Mesothelial cell of epicardium (in vitro differentiated cells): ENCODE data around the gene RPL14. TPM values are rescaled to one million over a fixed set of nuclear protein-coding genes. Genes with fewer than 3 reads are reported as not detected.

Source experiments
- DNase-seq, 2 experiments: peaks; one replicate each; pipeline ENCODE4 v3.0.0; 2021; ENCODE audit warnings: low spot score in 2 of 2; ENCODE audit not compliant: unreplicated experiment in 2 of 2
- H3K27ac Mint-ChIP-seq: 2 replicates; pipeline ENCODE4 v1.8.0; 2021; ENCODE audit warnings: mixed read lengths
- H3K27me3 Mint-ChIP-seq: 2 replicates; pipeline ENCODE4 v1.8.0; 2021; ENCODE audit warnings: low read depth, mixed read lengths
- H3K36me3 Mint-ChIP-seq: 2 replicates; pipeline ENCODE4 v1.8.0; 2021; ENCODE audit warnings: mixed read lengths
- H3K4me1 Mint-ChIP-seq: 2 replicates; pipeline ENCODE4 v1.8.0; 2021; ENCODE audit warnings: mixed read lengths
- H3K4me3 Mint-ChIP-seq: 2 replicates; pipeline ENCODE4 v1.8.0; 2021; ENCODE audit warnings: mild to moderate bottlenecking, moderate library complexity, mixed read lengths
- H3K9me3 Mint-ChIP-seq: 2 replicates; pipeline ENCODE4 v1.8.0; 2021; ENCODE audit warnings: mixed read lengths
- CTCF ChIP-seq: fragments of 200-600 bp; sonication (generic); IDR thresholded peaks from one replicate; pipeline ENCODE4 v1.5.0; 2021; ENCODE audit warnings: antibody characterized with exemption; ENCODE audit not compliant: unreplicated experiment
- total RNA-seq: library from RNA; stranded (reverse); gene quantifications from 3 replicates; pipeline ENCODE4 v1.2.1, GENCODE V29; 2021

Gene RPL14
- total RNA-seq, 1 donor from 2014 or later = 1,756 TPM

- H3K9me3 Mint-ChIP-seq = no peaks in the 10 kb centered on the region
- no peaks in the 10 kb centered on the region for H3K4me1 Mint-ChIP-seq
- H3K36me3 Mint-ChIP-seq = no peaks in the 10 kb centered on the region
- H3K27ac Mint-ChIP-seq = no peak overlapping the region
- no peak for DNase-seq
- no peaks in the 10 kb centered on the region for H3K27me3 Mint-ChIP-seq
- no peak overlapping the region for H3K4me3 Mint-ChIP-seq
- no peak for TF ChIP-seq CTCF
Observed at GRCh38 chr3:40427045-40427669, 30.0 kb upstream of the RPL14 start.

GRCh38 chr3:40432793-40433192 lies 24.3 kb upstream of the RPL14 start:
- H3K4me1 Mint-ChIP-seq = no peaks in the 10 kb centered on the region

DNA sequence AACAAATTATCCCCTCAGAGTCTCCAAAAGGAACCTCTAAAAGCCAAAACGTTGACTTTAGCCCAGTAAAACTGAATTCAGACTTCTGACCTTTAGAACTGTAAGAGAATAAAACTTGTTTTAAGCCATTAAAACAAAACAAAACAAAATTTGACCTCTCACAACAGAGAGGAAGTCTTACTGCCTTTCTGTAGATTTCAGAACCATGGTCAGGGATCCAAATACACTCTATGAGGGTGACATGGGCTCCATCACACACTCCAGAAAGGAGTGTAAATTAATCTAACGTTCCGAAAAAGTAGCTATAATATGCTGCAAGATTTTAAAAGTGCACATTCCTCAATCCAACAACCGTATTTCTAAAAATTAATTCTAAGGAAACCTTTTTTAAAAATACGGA lies 19.2 kb upstream of the RPL14 start:
- no peaks in the 10 kb centered on the region for H3K27me3 Mint-ChIP-seq
- H3K9me3 Mint-ChIP-seq = peaks cover 8% of the 10 kb centered on the region
- no peaks in the 10 kb centered on the region for H3K36me3 Mint-ChIP-seq
- H3K4me1 Mint-ChIP-seq = no peaks in the 10 kb centered on the region
- H3K4me3 Mint-ChIP-seq = no peak overlapping the region
- no peak for TF ChIP-seq CTCF
- no peak overlapping the region for H3K27ac Mint-ChIP-seq
- DNase-seq = no peak

More at GRCh38 chr3:40432793-40433192, 24.3 kb upstream of the RPL14 start:
- TF ChIP-seq CTCF = no peak
- no peak overlapping the region for H3K27ac Mint-ChIP-seq
- no peak for DNase-seq
- no peaks in the 10 kb centered on the region for H3K36me3 Mint-ChIP-seq
- no peaks in the 10 kb centered on the region for H3K9me3 Mint-ChIP-seq
- no peak overlapping the region for H3K4me3 Mint-ChIP-seq
- H3K27me3 Mint-ChIP-seq = no peaks in the 10 kb centered on the region

DNA sequence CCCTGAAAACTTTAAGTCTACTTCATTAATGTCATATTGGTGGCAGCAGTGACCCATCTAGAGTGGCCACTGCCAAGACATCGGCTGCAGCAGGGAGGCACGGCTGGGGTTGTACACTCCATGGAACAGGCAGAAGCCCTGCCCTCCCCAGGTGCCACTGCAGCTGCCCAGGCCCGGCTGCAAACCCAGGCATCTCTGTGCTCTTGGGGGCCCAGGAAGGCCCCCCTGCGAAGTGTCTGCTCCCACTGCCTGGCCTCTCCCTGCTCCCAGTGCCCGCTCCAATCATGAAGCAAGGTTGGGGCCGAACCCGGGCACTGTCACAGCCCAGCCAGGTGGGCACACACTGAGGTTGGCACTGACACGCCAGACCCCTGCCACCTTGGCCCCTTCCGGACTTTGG lies 12.1 kb upstream of the RPL14 start:
- TF ChIP-seq CTCF = no peak
- H3K4me1 Mint-ChIP-seq = no peaks in the 10 kb centered on the region

GRCh38 chr3:40445880-40446279 lies 11.3 kb upstream of the RPL14 start:
- DNase-seq = no peak
- peaks cover 1% of the 10 kb centered on the region for H3K36me3 Mint-ChIP-seq
- no peaks in the 10 kb centered on the region for H3K9me3 Mint-ChIP-seq
- no peak overlapping the region for H3K27ac Mint-ChIP-seq
- no peaks in the 10 kb centered on the region for H3K27me3 Mint-ChIP-seq
- H3K4me1 Mint-ChIP-seq = no peaks in the 10 kb centered on the region
- TF ChIP-seq CTCF = no peak
- H3K4me3 Mint-ChIP-seq = no peak overlapping the region

More for the DNA sequence above, 12.1 kb upstream of the RPL14 start:
- Mint-ChIP-seq H3K4me3 (no peak overlapping the region), H3K27me3 (no peaks in the 10 kb centered on the region), H3K9me3 (peaks cover 7% of the 10 kb centered on the region), H3K36me3 (no peaks in the 10 kb centered on the region), H3K27ac (no peak overlapping the region)
- no peak for DNase-seq

GRCh38 chr3:40450438-40450837 lies 6.7 kb upstream of the RPL14 start:
- DNase-seq = no peak
- no peak for TF ChIP-seq CTCF
- Mint-ChIP-seq H3K36me3 (peaks cover 2% of the 10 kb centered on the region), H3K27ac (no peak overlapping the region), H3K4me1 (peaks cover 17% of the 10 kb centered on the region), H3K27me3 (no peaks in the 10 kb centered on the region), H3K9me3 (no peaks in the 10 kb centered on the region), H3K4me3 (no peak overlapping the region)
